Glutamatergic neuron (in vitro differentiated cells): Measurements from ENCODE around the gene ZNF423. TPM values are rescaled to one million over a fixed set of nuclear protein-coding genes. Genes with fewer than 3 reads are reported as not detected.

Source experiments
- DNase-seq: peaks from one replicate; pipeline ENCODE4 v3.0.0; 2022
- H3K27ac Mint-ChIP-seq: one replicate; pipeline ENCODE4 v1.8.0; 2020; ENCODE audit warnings: mild to moderate bottlenecking, mixed read lengths, inconsistent platforms; ENCODE audit not compliant: unreplicated experiment
- H3K27me3 Mint-ChIP-seq: one replicate; pipeline ENCODE4 v1.8.0; 2020; ENCODE audit warnings: mild to moderate bottlenecking, moderate library complexity, mixed read lengths, inconsistent platforms; ENCODE audit not compliant: unreplicated experiment
- H3K36me3 Mint-ChIP-seq: one replicate; pipeline ENCODE4 v1.8.0; 2020; ENCODE audit warnings: mild to moderate bottlenecking, mixed read lengths, inconsistent platforms; ENCODE audit not compliant: unreplicated experiment
- H3K4me1 Mint-ChIP-seq: one replicate; pipeline ENCODE4 v1.8.0; 2020; ENCODE audit warnings: mild to moderate bottlenecking, low read depth, mixed read lengths, inconsistent platforms; ENCODE audit not compliant: unreplicated experiment
- H3K4me3 Mint-ChIP-seq: one replicate; pipeline ENCODE4 v1.8.0; 2020; ENCODE audit warnings: mild to moderate bottlenecking, mixed read lengths, inconsistent platforms; ENCODE audit not compliant: unreplicated experiment
- H3K9me3 Mint-ChIP-seq: one replicate; pipeline ENCODE4 v1.8.0; 2020; ENCODE audit warnings: mild to moderate bottlenecking, moderate library complexity, mixed read lengths, inconsistent platforms; ENCODE audit not compliant: unreplicated experiment
- total RNA-seq: library from RNA; stranded (reverse); fragmentation: NEBNext Ultra II Directional; extraction: Animal tissue kit (Norgen Biotek cat#: 25700); gene quantifications from one replicate; pipeline ENCODE4 v1.2.1, GENCODE V29; 2021; ENCODE audit not compliant: unreplicated experiment
- TF ChIP-seq, protein P1 (sequence below): fragments of 200-600 bp; sonication (generic); IDR thresholded peaks from one replicate; pipeline ENCODE4 v1.5.0; 2021; ENCODE audit not compliant: partially characterized antibody, unreplicated experiment

ZNF423 gene
- total RNA-seq, 1 donor from 2014 or later = 149 TPM

DNA sequence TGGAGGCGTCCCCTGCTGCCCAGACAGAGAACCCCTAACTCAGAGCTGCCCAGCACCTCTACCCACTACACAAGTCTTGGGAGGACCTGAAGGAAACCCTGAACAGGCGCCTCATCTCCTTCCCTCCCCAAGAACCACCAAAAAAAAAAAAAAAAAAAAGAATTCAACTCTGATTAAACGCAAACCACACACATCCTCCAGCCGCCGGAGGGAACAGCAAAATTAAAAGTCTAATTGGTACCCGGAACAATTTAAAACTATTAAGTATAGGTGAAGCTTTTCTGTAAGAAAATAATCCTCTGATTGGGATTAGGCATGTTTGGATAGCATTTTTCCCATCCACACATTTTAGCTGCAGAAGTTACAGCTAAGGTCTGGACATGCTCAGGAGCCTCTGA lies 202.7 kb downstream of the ZNF423 start:
- H3K36me3 Mint-ChIP-seq = peaks cover under 1% of the 10 kb centered on the region
- peaks cover 15% of the 10 kb centered on the region for H3K9me3 Mint-ChIP-seq
- H3K27me3 Mint-ChIP-seq = peaks cover 8% of the 10 kb centered on the region
- TF ChIP-seq, protein P1, sequence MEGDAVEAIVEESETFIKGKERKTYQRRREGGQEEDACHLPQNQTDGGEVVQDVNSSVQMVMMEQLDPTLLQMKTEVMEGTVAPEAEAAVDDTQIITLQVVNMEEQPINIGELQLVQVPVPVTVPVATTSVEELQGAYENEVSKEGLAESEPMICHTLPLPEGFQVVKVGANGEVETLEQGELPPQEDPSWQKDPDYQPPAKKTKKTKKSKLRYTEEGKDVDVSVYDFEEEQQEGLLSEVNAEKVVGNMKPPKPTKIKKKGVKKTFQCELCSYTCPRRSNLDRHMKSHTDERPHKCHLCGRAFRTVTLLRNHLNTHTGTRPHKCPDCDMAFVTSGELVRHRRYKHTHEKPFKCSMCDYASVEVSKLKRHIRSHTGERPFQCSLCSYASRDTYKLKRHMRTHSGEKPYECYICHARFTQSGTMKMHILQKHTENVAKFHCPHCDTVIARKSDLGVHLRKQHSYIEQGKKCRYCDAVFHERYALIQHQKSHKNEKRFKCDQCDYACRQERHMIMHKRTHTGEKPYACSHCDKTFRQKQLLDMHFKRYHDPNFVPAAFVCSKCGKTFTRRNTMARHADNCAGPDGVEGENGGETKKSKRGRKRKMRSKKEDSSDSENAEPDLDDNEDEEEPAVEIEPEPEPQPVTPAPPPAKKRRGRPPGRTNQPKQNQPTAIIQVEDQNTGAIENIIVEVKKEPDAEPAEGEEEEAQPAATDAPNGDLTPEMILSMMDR = no peak
- no peak overlapping the region for H3K4me3 Mint-ChIP-seq
- no peak for DNase-seq
- H3K4me1 Mint-ChIP-seq = peaks cover 30% of the 10 kb centered on the region
- H3K27ac Mint-ChIP-seq = peak overlapping the region; percentile 19

DNA sequence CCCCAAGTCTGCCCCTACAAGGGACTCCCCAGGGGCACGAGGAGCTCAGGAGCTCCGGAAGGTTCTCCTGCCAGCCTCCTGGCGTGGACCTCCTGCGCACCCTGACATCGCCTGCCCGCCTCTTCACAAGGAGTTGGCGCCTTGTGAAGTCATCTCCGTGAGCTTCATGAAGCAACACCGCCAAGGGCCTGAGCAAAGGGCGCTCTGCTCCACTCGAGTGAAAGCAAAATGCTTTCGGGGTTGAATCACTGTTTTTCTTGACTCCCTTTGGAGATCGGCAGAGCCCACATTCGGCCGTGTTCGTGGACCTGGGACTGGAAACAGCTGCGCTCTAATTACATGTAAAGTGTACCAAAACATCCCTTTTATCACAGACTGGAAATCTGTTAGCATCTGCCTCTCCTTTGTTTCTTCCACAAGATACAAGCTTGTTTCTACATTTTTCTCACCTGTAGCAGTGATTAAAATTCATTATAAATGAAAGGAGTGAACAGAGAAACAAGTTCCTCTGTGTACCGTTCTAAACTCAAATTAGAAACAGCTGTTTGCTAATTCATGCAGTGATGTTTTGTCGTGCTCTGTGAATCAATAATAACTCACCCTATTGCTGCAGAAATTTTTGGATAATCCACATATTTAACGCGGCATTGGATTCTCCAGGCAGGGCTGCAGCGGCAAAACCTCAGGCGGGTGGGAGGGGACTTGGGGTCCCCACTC lies 203.3 kb downstream of the ZNF423 start:
- peak overlapping the region; percentile 19 for H3K27ac Mint-ChIP-seq
- peaks cover 5% of the 10 kb centered on the region for H3K27me3 Mint-ChIP-seq
- H3K9me3 Mint-ChIP-seq = peaks cover 17% of the 10 kb centered on the region
- H3K4me1 Mint-ChIP-seq = peaks cover 27% of the 10 kb centered on the region
- DNase-seq = no peak
- TF ChIP-seq, protein P1 = no peak
- H3K36me3 Mint-ChIP-seq = peaks cover 6% of the 10 kb centered on the region
- H3K4me3 Mint-ChIP-seq = peak overlapping the region; percentile 13

DNA sequence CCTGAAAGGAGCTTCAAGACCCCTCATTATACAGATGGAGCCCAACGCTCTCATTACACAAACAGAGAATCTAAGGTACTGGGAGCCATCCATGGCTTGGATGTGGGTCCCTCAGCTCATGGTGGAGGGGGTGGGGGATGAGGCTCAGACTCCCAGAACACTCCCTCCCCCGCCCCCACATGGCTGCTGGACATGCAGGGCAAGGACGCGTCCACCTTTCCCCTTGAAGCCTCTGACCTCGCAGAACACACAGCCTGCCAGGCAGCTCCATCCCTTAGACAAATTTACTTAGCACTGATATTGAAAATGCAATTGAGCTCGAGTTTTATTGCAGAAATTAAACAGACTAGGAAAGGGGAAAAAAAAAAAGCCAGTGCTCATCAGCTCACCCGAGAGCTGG lies 203.9 kb downstream of the ZNF423 start:
- Mint-ChIP-seq H3K36me3 (peaks cover 11% of the 10 kb centered on the region), H3K4me1 (peaks cover 26% of the 10 kb centered on the region), H3K27me3 (peaks cover 4% of the 10 kb centered on the region), H3K9me3 (peaks cover 21% of the 10 kb centered on the region), H3K27ac (peak overlapping the region; percentile 39), H3K4me3 (no peak overlapping the region)
- TF ChIP-seq, protein P1 = no peak
- no peak for DNase-seq

DNA sequence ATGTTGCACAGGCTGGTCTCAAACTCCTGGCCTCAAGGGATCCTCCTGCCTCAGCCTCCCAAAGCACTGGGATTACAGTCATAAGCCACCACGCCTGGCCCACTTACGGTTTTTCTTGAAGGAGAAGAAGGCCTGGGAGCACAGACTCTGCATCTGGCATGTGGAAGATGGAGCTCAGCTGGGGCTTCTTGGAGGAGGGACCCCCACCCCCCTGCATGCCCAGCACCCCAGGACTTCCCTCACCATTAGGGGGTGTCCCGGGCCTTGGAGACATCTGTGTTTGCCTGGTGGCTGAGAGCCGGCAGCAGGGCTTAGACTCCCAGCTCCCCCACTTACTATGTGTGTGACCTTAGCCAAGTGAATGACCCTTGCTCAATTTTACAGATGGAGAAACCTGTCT lies 204.7 kb downstream of the ZNF423 start:
- Mint-ChIP-seq H3K36me3 (peaks cover 11% of the 10 kb centered on the region), H3K4me3 (no peak overlapping the region), H3K4me1 (peaks cover 26% of the 10 kb centered on the region)

DNA sequence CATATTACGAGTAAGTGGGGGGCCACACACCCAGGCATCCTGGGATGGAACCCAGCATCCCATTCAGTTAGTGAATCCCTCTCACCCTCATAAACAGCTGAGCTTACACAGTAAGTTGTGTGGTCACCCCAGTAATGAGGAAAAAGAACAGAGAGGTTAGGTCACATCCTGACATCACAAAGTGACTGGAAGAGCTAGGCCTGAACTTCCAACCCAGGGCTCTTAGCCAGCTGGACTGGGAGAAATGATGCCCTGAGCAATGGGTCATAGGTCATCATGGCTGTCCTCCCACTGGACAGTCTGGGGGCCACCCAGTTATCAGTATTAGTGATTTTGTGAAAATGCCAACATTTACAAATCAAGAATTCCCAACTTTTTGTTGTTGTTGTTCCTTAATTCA lies 205.3 kb downstream of the ZNF423 start:
- peaks cover 25% of the 10 kb centered on the region for H3K4me1 Mint-ChIP-seq
- no peak for DNase-seq
- peaks cover 23% of the 10 kb centered on the region for H3K9me3 Mint-ChIP-seq
- no peak overlapping the region for H3K27ac Mint-ChIP-seq
- TF ChIP-seq, protein P1 = no peak
- H3K4me3 Mint-ChIP-seq = no peak overlapping the region
- H3K27me3 Mint-ChIP-seq = peaks cover 4% of the 10 kb centered on the region
- H3K36me3 Mint-ChIP-seq = peaks cover 11% of the 10 kb centered on the region

More for the DNA sequence above, 204.7 kb downstream of the ZNF423 start:
- Mint-ChIP-seq H3K9me3 (peaks cover 23% of the 10 kb centered on the region), H3K27ac (no peak overlapping the region), H3K27me3 (peaks cover 4% of the 10 kb centered on the region)
- DNase-seq = no peak
- TF ChIP-seq, protein P1 = no peak
